Stimulated activated CD8-positive, alpha-beta memory T cell treated with anti-CD3 and anti-CD28 coated beads, Interleukin-7, amount 100 ng/mL, for 4 hours (primary cell): ENCODE data around the gene RGL1.

ENCODE experiments used
- DNase-seq, 2 donors: peaks; one replicate each; pipeline ENCODE4 v3.0.0-alpha.2; 2020; ENCODE audit warnings: low read depth in 2 of 2

The RGL1 gene

DNA sequence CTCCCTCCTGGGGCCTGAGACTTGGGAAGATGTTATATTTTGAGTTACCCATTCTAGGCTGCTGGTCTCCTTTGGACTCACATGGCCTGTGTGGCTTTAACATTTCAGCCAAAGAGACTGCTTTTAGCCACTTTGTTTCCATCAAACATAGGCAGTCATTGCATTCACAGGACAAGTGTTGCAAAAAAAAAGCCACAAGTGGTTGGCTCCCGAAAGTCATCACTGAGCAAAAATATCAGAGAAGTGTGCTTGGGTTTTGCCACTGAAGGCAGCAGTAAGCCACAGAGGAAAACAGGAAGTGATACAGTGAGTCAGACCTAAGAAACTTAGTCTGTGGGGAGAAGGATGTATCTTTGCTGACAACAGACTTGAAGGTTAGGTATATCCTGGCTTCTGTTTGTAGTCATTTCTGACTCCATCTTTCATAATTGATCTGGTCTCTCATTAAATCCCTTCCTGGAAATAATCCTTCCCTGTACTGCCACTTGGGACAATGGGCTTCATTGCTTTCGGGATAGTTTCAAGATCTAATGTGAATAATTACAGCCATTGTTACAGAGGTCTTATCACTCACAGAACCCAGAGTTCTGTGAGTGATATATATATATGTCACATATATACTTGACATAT is 151.8 kb downstream of the RGL1 start:
- peak; percentile 15 to 41 for DNase-seq

- DNase-seq, result no peak
These were observed 152.4 kb downstream of the RGL1 start for GRCh38 chr1:183957216-183957830.

DNA sequence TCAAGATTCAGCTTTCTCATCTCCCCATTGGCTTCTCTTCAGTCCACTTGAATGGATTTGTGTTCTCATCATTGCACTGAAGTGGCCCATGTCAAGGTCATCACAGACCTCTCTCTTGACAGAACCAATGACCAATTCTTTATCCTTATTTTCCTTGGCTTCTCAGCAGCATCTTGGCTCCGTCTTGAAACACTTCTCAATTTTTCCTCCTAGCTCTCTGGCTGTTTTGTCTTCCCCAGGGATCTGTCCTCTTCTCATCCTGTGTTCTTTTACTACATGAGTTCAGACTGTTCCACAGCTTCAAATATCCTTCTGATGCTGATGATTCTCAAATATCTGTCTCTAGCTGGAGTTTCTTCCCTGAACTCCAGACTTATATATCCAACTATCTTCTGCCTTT is 154.0 kb downstream of the RGL1 start:
- DNase-seq, result no peak

GRCh38 chr1:183961132-183961531 is 156.2 kb downstream of the RGL1 start:
- DNase-seq, result no peak

DNA sequence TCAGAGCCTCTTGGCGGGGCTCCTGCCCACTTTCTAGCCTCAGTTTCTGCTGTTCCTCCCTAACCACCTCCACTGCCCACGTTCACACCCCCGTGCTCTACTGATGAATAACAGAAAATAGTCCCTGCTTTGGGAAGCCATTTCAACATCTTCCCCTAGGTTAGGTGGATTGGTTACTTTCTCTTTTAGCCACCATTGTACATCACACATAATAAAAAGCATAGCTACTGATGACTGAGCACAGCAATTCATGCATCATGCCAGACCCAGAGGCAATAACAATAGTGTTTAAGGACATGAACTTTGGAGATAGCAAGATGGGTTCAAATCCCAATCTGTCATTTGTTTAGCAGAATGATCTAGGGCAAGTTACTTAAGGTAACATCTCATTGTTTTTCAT is 158.0 kb downstream of the RGL1 start:
- no peak for DNase-seq

DNA sequence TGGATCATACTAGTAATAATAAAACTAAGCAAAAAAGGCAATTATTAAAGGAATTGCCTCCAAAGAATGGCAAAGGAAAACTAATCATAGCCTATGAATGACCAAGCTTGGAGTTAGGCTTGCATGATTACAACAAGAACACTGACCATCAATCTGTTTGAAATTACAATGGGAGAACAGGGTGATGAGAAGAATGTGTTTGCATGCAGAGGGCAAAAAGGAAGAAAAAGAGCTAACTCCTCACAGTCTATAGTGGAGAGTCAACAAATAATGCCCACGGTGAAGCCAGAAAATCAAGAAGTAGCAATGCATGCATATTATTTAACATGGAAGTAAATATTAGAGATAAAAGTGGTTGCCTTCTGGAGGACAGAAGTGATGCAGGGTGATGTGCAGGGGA is 160.8 kb downstream of the RGL1 start:
- no peak for DNase-seq

DNA sequence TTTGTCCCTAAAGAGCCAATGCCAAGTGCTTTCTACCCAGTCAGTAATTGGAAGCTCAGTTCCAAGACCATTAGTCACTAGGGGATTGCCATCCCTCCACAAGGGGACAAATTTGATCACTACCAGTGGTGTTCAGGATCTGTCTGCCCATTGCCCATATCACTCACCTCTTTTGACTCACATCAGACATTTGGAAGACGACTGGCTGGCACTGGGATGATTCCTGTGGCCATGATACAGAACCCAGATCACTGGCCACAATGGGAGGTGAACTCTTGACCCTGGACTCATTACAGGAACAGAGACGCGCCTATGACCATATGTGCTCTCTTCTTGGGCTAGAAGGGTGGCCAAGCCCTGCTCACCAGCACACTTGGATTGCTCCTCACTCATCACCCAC is 161.6 kb downstream of the RGL1 start:
- DNase-seq, result no peak

DNA sequence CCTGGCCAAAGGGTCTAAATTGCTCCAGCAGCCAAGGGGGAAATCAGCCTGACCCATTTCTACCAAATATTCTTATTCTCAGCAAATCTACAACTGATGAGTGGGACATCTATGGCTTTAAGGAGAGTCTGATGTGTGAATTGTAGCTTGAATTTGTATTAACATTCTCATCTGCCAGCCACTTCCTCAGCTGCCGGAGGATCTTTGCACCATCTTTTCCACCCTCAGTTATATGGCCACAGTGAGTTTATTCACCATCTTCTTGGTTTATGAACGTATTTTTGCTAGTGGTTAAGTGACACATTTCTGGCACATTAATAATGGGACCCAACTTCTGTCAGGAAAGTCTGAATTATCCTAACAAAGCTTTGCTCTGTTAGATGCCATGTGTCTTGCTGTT is 163.0 kb downstream of the RGL1 start:
- no peak for DNase-seq

GRCh38 chr1:183968386-183968785 is 163.5 kb downstream of the RGL1 start:
- no peak for DNase-seq

DNA sequence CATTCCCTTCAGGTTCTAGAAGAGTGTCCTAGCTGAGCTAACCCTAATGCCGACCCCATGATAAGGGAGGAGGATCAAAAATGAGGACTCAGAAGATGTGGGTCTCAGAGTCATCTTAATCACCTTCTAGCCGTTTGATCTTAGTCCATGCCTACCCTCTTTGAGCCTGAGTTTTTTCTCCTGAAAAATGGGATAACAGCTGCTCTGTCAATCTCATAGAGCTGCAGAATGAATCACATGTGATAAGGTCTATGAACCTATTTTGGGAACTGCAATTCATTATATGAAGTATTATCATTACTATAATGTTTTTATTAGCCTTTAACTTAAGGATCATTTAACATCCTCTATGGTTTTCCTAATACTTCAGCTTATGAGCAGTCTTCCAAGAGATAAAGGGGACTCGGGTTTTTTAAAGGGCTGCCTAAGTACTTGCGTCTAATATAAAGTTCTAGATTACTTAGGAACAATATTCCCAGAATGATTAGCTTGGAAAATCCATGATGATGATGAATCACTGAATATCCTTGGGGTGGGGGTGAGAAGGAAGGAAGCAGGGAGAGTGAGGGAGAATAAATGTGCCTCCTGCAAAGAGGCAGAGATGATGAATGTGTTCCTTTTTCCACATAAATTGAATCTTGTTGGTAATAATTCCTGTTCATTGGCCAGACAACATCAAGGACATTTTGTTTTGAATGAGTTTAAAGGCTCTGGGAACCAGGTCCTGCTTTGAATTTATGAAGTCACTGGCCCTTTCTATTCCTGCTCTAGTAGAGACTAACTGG is 165.8 kb downstream of the RGL1 start:
- no peak for DNase-seq

DNA sequence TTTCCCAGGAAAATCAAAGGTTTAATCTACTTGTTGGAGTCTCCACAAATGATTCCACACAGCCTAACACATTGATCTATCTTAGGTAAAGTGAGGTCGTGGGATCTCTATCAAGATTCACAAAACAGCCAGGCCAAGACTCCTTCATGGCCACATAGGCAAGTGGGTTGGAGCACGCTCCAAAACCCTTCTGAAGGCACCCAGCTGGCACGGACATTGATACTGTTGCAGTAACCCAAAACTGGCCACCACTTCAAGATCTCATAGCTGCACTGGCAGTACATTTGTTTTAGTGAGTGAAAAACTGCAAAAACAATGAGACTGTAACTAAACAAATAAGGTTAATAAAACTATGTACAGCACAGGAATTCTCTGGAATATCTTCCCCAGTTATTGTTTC is 170.7 kb downstream of the RGL1 start:
- DNase-seq, result no peak

DNA sequence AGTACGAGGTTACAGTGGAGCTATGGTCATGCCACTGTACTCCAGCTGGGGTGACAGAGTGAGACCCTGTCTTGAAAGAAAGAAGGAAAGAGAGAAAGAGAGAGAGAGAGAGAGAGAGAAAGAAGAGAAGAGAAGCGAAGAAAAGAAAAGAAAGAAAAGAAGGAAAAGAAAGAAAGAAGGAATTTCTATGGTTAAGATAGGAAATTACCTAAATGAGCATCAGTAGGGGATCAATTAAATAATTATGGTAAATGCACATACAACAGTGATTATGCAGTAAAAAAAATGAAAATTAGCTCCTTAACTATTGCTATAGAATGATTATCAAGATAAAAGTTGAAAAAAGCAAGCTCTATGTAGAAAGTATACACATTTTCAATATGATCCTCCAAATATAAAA is 172.8 kb downstream of the RGL1 start:
- no peak for DNase-seq
